Esophagus muscularis mucosa (tissue), 4 donors: ENCODE measurements around the gene IL17C.

Experiments used
- EP300 ChIP-seq: sonication (generic); formaldehyde crosslinking; IDR thresholded peaks from one replicate; pipeline ENCODE4 v1.6.1; 2017; ENCODE audit warnings: antibody characterized with exemption
- POLR2A ChIP-seq: fragments of 450-650 bp; IDR thresholded peaks from one replicate; pipeline ENCODE4 v1.6.1; 2017; ENCODE audit warnings: antibody characterized with exemption, moderate library complexity, mild to moderate bottlenecking, low read depth
- POLR2AphosphoS5 ChIP-seq, 2 donors: sonication (generic); formaldehyde crosslinking; IDR thresholded peaks; one replicate each; pipeline ENCODE4 v1.6.1; 2017; ENCODE audit warnings: antibody characterized with exemption in 2 of 2
- TF ChIP-seq, protein P1 (sequence below), 3 experiments: fragments of 200-600 bp in 2 of 3; fragments of 450-650 bp in 1 of 3; sonication (generic) in 2 of 3; IDR thresholded peaks; one replicate each; pipeline ENCODE4 v1.5.1; 2017 to 2019; ENCODE audit warnings: antibody characterized with exemption in 3 of 3, mild to moderate bottlenecking in 2 of 3, moderate library complexity in 1 of 3

DNA sequence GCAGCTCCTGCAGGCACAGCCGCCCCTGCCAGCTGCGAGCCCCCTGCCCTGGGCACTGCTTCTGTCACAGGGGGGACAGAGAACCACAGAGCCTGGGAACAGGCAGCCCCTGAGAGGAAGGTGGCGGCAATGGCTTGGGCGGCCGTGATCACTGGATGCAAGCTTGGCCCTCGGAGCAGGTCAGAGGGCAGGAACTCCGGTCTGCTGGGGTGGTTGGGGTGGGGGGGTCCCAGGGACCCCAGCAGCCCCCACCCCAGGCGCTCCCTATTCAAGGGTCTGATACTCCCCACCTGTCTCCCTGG is 14.3 kb downstream of the IL17C start:
- TF ChIP-seq EP300 (no peak), POLR2A (no peak), POLR2AphosphoS5 (IDR thresholded peaks at IDR 0.05) (no peak)
- TF ChIP-seq, protein P1, sequence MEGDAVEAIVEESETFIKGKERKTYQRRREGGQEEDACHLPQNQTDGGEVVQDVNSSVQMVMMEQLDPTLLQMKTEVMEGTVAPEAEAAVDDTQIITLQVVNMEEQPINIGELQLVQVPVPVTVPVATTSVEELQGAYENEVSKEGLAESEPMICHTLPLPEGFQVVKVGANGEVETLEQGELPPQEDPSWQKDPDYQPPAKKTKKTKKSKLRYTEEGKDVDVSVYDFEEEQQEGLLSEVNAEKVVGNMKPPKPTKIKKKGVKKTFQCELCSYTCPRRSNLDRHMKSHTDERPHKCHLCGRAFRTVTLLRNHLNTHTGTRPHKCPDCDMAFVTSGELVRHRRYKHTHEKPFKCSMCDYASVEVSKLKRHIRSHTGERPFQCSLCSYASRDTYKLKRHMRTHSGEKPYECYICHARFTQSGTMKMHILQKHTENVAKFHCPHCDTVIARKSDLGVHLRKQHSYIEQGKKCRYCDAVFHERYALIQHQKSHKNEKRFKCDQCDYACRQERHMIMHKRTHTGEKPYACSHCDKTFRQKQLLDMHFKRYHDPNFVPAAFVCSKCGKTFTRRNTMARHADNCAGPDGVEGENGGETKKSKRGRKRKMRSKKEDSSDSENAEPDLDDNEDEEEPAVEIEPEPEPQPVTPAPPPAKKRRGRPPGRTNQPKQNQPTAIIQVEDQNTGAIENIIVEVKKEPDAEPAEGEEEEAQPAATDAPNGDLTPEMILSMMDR (IDR thresholded peaks at IDR 0.05): no peak
